ENCODE results near the gene HCRTR2. TPM values are rescaled to one million over a fixed set of nuclear protein-coding genes. Genes with fewer than 3 reads are reported as not detected.

HCRTR2 gene
- total RNA-seq, 2 experiments from 2014 or later, result not detected

DNA sequence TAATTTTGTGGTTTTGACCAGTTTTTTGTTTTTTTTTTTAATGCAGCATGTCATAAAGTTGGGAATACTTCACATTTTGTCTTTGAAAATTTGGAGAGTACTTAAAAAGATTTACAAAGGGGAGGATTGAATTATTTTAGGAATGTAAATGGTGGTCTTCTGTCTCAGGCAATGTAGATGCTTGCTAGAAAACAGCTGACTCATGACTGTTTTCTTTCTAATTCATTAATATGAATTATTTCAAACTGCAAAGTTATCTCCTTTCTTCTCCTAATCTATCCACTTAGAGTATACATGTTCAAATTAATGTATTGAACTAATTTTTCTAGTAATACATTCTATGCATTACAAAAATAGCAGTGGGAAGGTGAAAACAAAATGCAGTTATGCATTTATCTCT is 24.9 kb downstream of the HCRTR2 start:
- H3K27me3 Mint-ChIP-seq, result no peaks in the 10 kb centered on the region
- H3K4me1 Mint-ChIP-seq (ENCODE audit: low read depth), result no peaks in the 10 kb centered on the region
- H3K36me3 Mint-ChIP-seq (ENCODE audit: low read depth), result no peaks in the 10 kb centered on the region
- POLR2A ChIA-PET, result no interaction called here
- H3K4me3 Mint-ChIP-seq, result no peak overlapping the region
- intact Hi-C loops (cut with DNase I, micrococcal nuclease), result no loop called here
- H3K4me1 ChIP-seq (ENCODE audit: insufficient read depth, low read length), result no peaks in the 10 kb centered on the region
- DNase-seq, result no peak
- no peak overlapping the region for H3K4me3 ChIP-seq (ENCODE audit: low read length)
- H3K27ac Mint-ChIP-seq, result no peak overlapping the region
- no peak for ATAC-seq (ENCODE audit: poor library complexity)
- TF ChIP-seq, protein P1, sequence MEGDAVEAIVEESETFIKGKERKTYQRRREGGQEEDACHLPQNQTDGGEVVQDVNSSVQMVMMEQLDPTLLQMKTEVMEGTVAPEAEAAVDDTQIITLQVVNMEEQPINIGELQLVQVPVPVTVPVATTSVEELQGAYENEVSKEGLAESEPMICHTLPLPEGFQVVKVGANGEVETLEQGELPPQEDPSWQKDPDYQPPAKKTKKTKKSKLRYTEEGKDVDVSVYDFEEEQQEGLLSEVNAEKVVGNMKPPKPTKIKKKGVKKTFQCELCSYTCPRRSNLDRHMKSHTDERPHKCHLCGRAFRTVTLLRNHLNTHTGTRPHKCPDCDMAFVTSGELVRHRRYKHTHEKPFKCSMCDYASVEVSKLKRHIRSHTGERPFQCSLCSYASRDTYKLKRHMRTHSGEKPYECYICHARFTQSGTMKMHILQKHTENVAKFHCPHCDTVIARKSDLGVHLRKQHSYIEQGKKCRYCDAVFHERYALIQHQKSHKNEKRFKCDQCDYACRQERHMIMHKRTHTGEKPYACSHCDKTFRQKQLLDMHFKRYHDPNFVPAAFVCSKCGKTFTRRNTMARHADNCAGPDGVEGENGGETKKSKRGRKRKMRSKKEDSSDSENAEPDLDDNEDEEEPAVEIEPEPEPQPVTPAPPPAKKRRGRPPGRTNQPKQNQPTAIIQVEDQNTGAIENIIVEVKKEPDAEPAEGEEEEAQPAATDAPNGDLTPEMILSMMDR (IDR thresholded peaks at IDR 0.05), result no peak
- H3K27me3 ChIP-seq (ENCODE audit: control insufficient read depth in 1 of 2, insufficient read depth in 2 of 2, low read length in 2 of 2), result no peaks in the 10 kb centered on the region
- no peak overlapping the region for H3K27ac ChIP-seq (ENCODE audit: low read depth in 1 of 2, low read length in 2 of 2)
- peaks cover 3% of the 10 kb centered on the region for H3K9me3 Mint-ChIP-seq
- H3K36me3 ChIP-seq (ENCODE audit: insufficient read depth, low read length), result no peaks in the 10 kb centered on the region
- H3K9me3 ChIP-seq (ENCODE audit: control insufficient read depth in 1 of 2, insufficient read depth in 1 of 2, low read length in 2 of 2), result peaks cover 0 to 9% of the 10 kb centered on the region in 2 experiments
- CTCF ChIA-PET, result no interaction called here

DNA sequence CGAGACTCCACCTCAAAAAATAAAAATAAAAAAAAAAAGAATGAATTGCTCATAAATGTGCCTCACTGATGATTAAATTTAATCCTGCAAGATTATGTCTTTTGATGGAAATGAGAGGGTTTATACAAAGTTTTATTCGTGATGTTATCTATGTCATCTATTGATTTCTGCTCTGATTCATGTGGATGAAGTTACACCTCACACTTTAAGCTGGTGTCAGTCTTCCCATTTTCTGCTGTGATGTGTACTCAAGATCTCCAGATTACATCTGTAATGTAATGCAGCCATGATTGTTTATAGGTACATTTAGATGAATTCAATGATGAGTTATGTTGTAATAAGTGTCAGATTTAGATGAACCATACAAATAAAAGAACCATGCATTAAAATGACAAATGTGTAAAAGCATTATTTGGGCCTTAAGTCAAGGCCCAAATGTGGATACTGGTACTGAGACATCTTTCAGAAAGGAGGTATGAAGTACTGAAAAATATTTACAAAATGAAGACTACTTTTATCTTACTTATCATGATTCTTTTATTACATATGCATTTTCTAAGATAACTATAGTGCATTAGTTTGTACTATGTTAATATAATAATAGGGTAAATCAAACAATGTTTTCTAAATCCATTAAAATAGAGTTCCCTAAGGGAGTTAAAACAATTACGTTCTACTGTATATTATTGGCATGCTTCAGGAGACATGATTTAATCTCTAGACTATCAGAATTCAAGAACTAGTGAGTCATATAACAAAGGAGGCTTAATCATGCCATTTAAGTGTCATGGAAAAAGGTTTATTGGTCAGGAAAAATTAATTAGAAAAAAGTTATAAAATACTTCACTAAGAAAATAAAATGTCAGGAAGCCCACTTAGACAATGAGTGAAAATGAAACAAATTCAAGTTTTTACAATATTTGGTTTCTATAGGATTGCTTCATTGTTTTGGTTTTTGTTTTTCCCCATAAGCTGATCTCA is 34.5 kb downstream of the HCRTR2 start:
- Mint-ChIP-seq H3K36me3 (ENCODE audit: low read depth) (no peaks in the 10 kb centered on the region), H3K9me3 (peaks cover 14% of the 10 kb centered on the region), H3K27me3 (no peaks in the 10 kb centered on the region), H3K4me3 (no peak overlapping the region), H3K4me1 (ENCODE audit: low read depth) (no peaks in the 10 kb centered on the region), H3K27ac (no peak overlapping the region)
- CTCF ChIA-PET, result no interaction called here
- Histone ChIP-seq H3K4me1 (ENCODE audit: insufficient read depth, low read length) (no peaks in the 10 kb centered on the region), H3K27me3 (ENCODE audit: control insufficient read depth in 1 of 2, insufficient read depth in 2 of 2, low read length in 2 of 2) (no peaks in the 10 kb centered on the region), H3K9me3 (ENCODE audit: control insufficient read depth in 1 of 2, insufficient read depth in 1 of 2, low read length in 2 of 2) (peaks cover 3 to 5% of the 10 kb centered on the region in 2 experiments), H3K27ac (ENCODE audit: low read depth in 1 of 2, low read length in 2 of 2) (no peak overlapping the region), H3K36me3 (ENCODE audit: insufficient read depth, low read length) (no peaks in the 10 kb centered on the region), H3K4me3 (ENCODE audit: low read length) (no peak overlapping the region)
- intact Hi-C loops (cut with DNase I, micrococcal nuclease), result no loop called here
- no peak for ATAC-seq (ENCODE audit: poor library complexity)
- no peak for DNase-seq
- TF ChIP-seq, protein P1 (IDR thresholded peaks at IDR 0.05), result no peak
- POLR2A ChIA-PET, result no interaction called here

DNA sequence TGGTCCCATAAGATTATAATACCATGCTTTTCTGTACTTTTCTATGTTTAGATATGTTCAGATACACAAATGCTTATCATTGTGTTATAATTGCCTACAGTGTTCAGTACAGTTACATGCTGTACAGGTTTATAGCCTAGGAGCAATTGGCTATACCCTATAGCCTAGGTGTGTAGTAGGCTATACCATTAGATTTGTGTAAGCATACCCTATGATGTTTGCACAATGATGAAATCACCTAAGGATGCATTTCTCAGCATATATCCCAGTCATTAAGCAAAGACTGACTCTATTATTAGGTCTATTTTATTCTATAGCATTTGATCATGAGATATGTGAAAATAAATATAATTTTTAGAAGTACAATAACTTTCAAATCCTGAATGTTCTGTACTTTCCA is 36.6 kb downstream of the HCRTR2 start:
- no peak for ATAC-seq (ENCODE audit: poor library complexity)
- Histone ChIP-seq H3K36me3 (ENCODE audit: insufficient read depth, low read length) (no peaks in the 10 kb centered on the region), H3K27me3 (ENCODE audit: control insufficient read depth in 1 of 2, insufficient read depth in 2 of 2, low read length in 2 of 2) (no peaks in the 10 kb centered on the region), H3K4me1 (ENCODE audit: insufficient read depth, low read length) (no peaks in the 10 kb centered on the region), H3K4me3 (ENCODE audit: low read length) (no peak overlapping the region), H3K27ac (ENCODE audit: low read depth in 1 of 2, low read length in 2 of 2) (no peak overlapping the region), H3K9me3 (ENCODE audit: control insufficient read depth in 1 of 2, insufficient read depth in 1 of 2, low read length in 2 of 2) (peaks cover 0 to 6% of the 10 kb centered on the region in 2 experiments)
- TF ChIP-seq, protein P1 (IDR thresholded peaks at IDR 0.05), result no peak
- Mint-ChIP-seq H3K27ac (no peak overlapping the region), H3K4me3 (no peak overlapping the region), H3K4me1 (ENCODE audit: low read depth) (no peaks in the 10 kb centered on the region), H3K9me3 (peaks cover 12% of the 10 kb centered on the region), H3K27me3 (no peaks in the 10 kb centered on the region), H3K36me3 (ENCODE audit: low read depth) (no peaks in the 10 kb centered on the region)
- no peak for DNase-seq
- ChIA-PET POLR2A (no interaction called here), CTCF (no interaction called here)
- intact Hi-C loops (cut with DNase I, micrococcal nuclease), result no loop called here

All from CD4-positive, alpha-beta T cell (primary cell).